HepG2 (cell line): Measurements from ENCODE around the gene ETFB. TPM values are rescaled to one million over a fixed set of nuclear protein-coding genes. Genes with fewer than 3 reads are reported as not detected.

ENCODE experiments used
- KDM5B ChIP-seq: sonication (generic); formaldehyde crosslinking; IDR thresholded peaks from 2 replicates; pipeline ENCODE4 v1.4.0; 2020; ENCODE audit warnings: missing genetic modification reagents, mild to moderate bottlenecking, borderline replicate concordance
- MED1 ChIP-seq: sonication (generic); formaldehyde crosslinking; IDR thresholded peaks from 2 replicates; pipeline ENCODE4 v1.4.0; 2020; ENCODE audit warnings: missing genetic modification reagents
- NFKB2 ChIP-seq: sonication (generic); formaldehyde crosslinking; IDR thresholded peaks from 2 replicates; pipeline ENCODE4 v1.4.0; 2020; ENCODE audit warnings: missing genetic modification reagents, borderline replicate concordance
- PAWR ChIP-seq: sonication (generic); formaldehyde crosslinking; IDR thresholded peaks from 2 replicates; pipeline ENCODE4 v1.4.0; 2020; ENCODE audit warnings: missing genetic modification reagents, mild to moderate bottlenecking, borderline replicate concordance
- RAD51 ChIP-seq: fragments of 450-650 bp; IDR thresholded peaks from 2 replicates; pipeline ENCODE4 v1.6.1; 2016; ENCODE audit warnings: borderline replicate concordance
- RBAK ChIP-seq: sonication (generic); formaldehyde crosslinking; IDR thresholded peaks from 2 replicates; pipeline ENCODE4 v1.5.1; 2020; ENCODE audit warnings: mild to moderate bottlenecking, missing genetic modification reagents
- SNAI1 ChIP-seq: sonication (generic); formaldehyde crosslinking; IDR thresholded peaks from 2 replicates; pipeline ENCODE4 v1.5.0; 2020; ENCODE audit warnings: mild to moderate bottlenecking, missing genetic modification reagents, borderline replicate concordance
- ZNF253 ChIP-seq: sonication (generic); formaldehyde crosslinking; IDR thresholded peaks from 2 replicates; pipeline ENCODE4 v1.8.0; 2022; ENCODE audit warnings: mild to moderate bottlenecking, missing genetic modification reagents, borderline replicate concordance
- ZNF280D ChIP-seq: sonication (generic); formaldehyde crosslinking; IDR thresholded peaks from 2 replicates; pipeline ENCODE4 v1.5.1; 2020; ENCODE audit warnings: mild to moderate bottlenecking, missing genetic modification reagents
- ZNF318 ChIP-seq: sonication (generic); formaldehyde crosslinking; IDR thresholded peaks from 2 replicates; pipeline ENCODE4 v1.4.0; 2020; ENCODE audit warnings: mild to moderate bottlenecking, missing genetic modification reagents
- ZNF891 ChIP-seq: sonication (generic); formaldehyde crosslinking; IDR thresholded peaks from 2 replicates; pipeline ENCODE4 v1.5.0; 2020; ENCODE audit warnings: mild to moderate bottlenecking, missing genetic modification reagents
- ZZZ3 ChIP-seq: sonication (generic); formaldehyde crosslinking; IDR thresholded peaks from 2 replicates; pipeline ENCODE4 v1.4.0; 2020; ENCODE audit warnings: missing genetic modification reagents, mild to moderate bottlenecking, borderline replicate concordance
- polyA plus RNA-seq, 8 experiments: library from polyadenylated mRNA; depleted of rRNA in 3 of 8; stranded (reverse) in 7 of 8; unstranded in 1 of 8; fragments of >200 nt; fragmentation: Illumina TruSeq in 4 of 8; extraction: Trizol in 4 of 8; gene quantifications; 2 replicates each; pipeline versions ENCODE4 v1.2.1 to v1.2.3, GENCODE V29; 2011 to 2016; ENCODE audit warnings: low read depth in 4 of 8, missing spikeins in 1 of 8, mixed read lengths in 1 of 8; ENCODE audit not compliant: insufficient read depth in 1 of 8
- total RNA-seq, 5 experiments: library from RNA; depleted of rRNA; stranded (reverse); fragments of >200 nt; fragmentation: Illumina TruSeq; extraction: Trizol; gene quantifications; 2 replicates each; pipeline ENCODE4 v1.2.3, GENCODE V29; 2016; ENCODE audit warnings: low read depth in 1 of 5
- TF ChIP-seq, protein P1 (sequence below): sonication (generic); formaldehyde crosslinking; IDR thresholded peaks from 2 replicates; pipeline ENCODE4 v1.4.0; 2020; ENCODE audit warnings: mild to moderate bottlenecking, missing genetic modification reagents
- TF ChIP-seq, protein P2 (sequence below): sonication (generic); formaldehyde crosslinking; conservative IDR thresholded peaks from 2 replicates; pipeline ENCODE4 v1.8.0; 2022; ENCODE audit warnings: missing genetic modification reagents

ETFB gene
- total and polyA plus RNA-seq, 2 of the 13 experiments (the other 11 are each of a cell fraction or from before 2014, with no cell fraction given), result 678 to 1,314 TPM

GRCh38 chr19:51366389-51367254 is 434 bp upstream of the ETFB start (continued):
- TF ChIP-seq, protein P1, sequence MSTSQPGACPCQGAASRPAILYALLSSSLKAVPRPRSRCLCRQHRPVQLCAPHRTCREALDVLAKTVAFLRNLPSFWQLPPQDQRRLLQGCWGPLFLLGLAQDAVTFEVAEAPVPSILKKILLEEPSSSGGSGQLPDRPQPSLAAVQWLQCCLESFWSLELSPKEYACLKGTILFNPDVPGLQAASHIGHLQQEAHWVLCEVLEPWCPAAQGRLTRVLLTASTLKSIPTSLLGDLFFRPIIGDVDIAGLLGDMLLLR (CRISPR knock-in tag), result 0 out of 2 replicates have a peak, but pooled peaks have one; percentile 50
- TF ChIP-seq ZZZ3 (no peak), ZNF280D (CRISPR knock-in tag) (no peak), ZNF891 (CRISPR knock-in tag) (0 out of 2 replicates have a peak, but pooled peaks have one; percentile 52), PAWR (CRISPR knock-in tag) (no peak), RAD51 (no peak), SNAI1 (CRISPR knock-in tag) (no peak), ZNF318 (CRISPR knock-in tag) (no peak), NFKB2 (CRISPR knock-in tag) (no peak; the same call in 1 of the 2 replicates), KDM5B (CRISPR knock-in tag) (no peak), MED1 (CRISPR knock-in tag) (peak; percentile 11; the same call in 1 of the 2 replicates), ZNF253 (CRISPR knock-in tag) (no peak), RBAK (CRISPR knock-in tag) (no peak)
- TF ChIP-seq, protein P2, sequence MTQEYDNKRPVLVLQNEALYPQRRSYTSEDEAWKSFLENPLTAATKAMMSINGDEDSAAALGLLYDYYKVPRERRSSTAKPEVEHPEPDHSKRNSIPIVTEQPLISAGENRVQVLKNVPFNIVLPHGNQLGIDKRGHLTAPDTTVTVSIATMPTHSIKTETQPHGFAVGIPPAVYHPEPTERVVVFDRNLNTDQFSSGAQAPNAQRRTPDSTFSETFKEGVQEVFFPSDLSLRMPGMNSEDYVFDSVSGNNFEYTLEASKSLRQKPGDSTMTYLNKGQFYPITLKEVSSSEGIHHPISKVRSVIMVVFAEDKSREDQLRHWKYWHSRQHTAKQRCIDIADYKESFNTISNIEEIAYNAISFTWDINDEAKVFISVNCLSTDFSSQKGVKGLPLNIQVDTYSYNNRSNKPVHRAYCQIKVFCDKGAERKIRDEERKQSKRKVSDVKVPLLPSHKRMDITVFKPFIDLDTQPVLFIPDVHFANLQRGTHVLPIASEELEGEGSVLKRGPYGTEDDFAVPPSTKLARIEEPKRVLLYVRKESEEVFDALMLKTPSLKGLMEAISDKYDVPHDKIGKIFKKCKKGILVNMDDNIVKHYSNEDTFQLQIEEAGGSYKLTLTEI (CRISPR knock-in tag), result no peak
